ENCODE results near the gene KLHL6. TPM values are rescaled to one million over a fixed set of nuclear protein-coding genes. Genes with fewer than 3 reads are reported as not detected.
"Not testable (repeated sequence)": the region's sequence is repeated elsewhere in the genome, so short reads cannot be mapped to it uniquely, and the experiment has no call there.

KLHL6 gene
- total and polyA plus RNA-seq, 7 donors, result under 0.01 to 10.3 (median 1.1) TPM

- H3K9me3 ChIP-seq, result no peaks in the 10 kb centered on the region
- no peak overlapping the region for H3K27ac ChIP-seq
- no peak for DNase-seq
- intact Hi-C loops (cut with DNase I), result no loop called here
- 85 to 92% methylated on average over 6 of the region's 6 CpGs for WGBS, 2 donors
- TF ChIP-seq POLR2AphosphoS5 (IDR thresholded peaks at IDR 0.05) (no peak), CTCF (IDR thresholded peaks at IDR 0.05) (no peak), POLR2A (IDR thresholded peaks at IDR 0.05) (no peak), EP300 (IDR thresholded peaks at IDR 0.05) (no peak)
- H3K4me3 ChIP-seq, result no peak overlapping the region
- no peaks in the 10 kb centered on the region for H3K27me3 ChIP-seq
- H3K4me1 ChIP-seq, result no peaks in the 10 kb centered on the region
- no peaks in the 10 kb centered on the region for H3K36me3 ChIP-seq
These were observed 31.0 kb downstream of the KLHL6 start for GRCh38 chr3:183524476-183524875.

- H3K27ac ChIP-seq; intact Hi-C loops (cut with DNase I): not testable (repeated sequence)
- WGBS, 2 donors, result 30 to 69% methylated on average over 19 of the region's 19 CpGs
These were observed 34.6 kb downstream of the KLHL6 start for GRCh38 chr3:183520741-183521556.

GRCh38 chr3:183520295-183520694 is 35.2 kb downstream of the KLHL6 start:
- H3K9me3 ChIP-seq; H3K27me3 ChIP-seq; intact Hi-C loops (cut with DNase I); H3K4me3 ChIP-seq; H3K27ac ChIP-seq; H3K4me1 ChIP-seq; DNase-seq; H3K36me3 ChIP-seq: not testable (repeated sequence)
- 75 to 76% methylated on average over 8 of the region's 8 CpGs for WGBS, 2 donors

More at GRCh38 chr3:183520741-183521556, 34.6 kb downstream of the KLHL6 start:
- not testable (repeated sequence) for DNase-seq, H3K9me3 ChIP-seq, H3K4me1 ChIP-seq, H3K4me3 ChIP-seq, H3K27me3 ChIP-seq, H3K36me3 ChIP-seq

GRCh38 chr3:183519891-183520290 is 35.6 kb downstream of the KLHL6 start:
- Histone ChIP-seq H3K4me1 (no peaks in the 10 kb centered on the region), H3K27me3 (no peaks in the 10 kb centered on the region), H3K36me3 (no peaks in the 10 kb centered on the region), H3K9me3 (no peaks in the 10 kb centered on the region), H3K4me3 (no peak overlapping the region), H3K27ac (no peak overlapping the region)
- intact Hi-C loops (cut with DNase I), result no loop called here
- no peak for DNase-seq
- 94 to 98% methylated on average over 2 of the region's 2 CpGs for WGBS, 2 donors
- TF ChIP-seq POLR2A (IDR thresholded peaks at IDR 0.05) (no peak), EP300 (IDR thresholded peaks at IDR 0.05) (no peak), POLR2AphosphoS5 (IDR thresholded peaks at IDR 0.05) (no peak), CTCF (IDR thresholded peaks at IDR 0.05) (no peak)

GRCh38 chr3:183518491-183519251 is 36.8 kb downstream of the KLHL6 start:
- H3K4me1 ChIP-seq, result no peaks in the 10 kb centered on the region
- H3K4me3 ChIP-seq, result no peak overlapping the region
- TF ChIP-seq POLR2A (IDR thresholded peaks at IDR 0.05) (no peak), POLR2AphosphoS5 (IDR thresholded peaks at IDR 0.05) (no peak), CTCF (IDR thresholded peaks at IDR 0.05) (no peak), EP300 (IDR thresholded peaks at IDR 0.05) (no peak)
- 60 to 78% methylated on average over 10 of the region's 10 CpGs for WGBS, 2 donors
- H3K27ac ChIP-seq, result no peak overlapping the region
- intact Hi-C loops (cut with DNase I), result no loop called here
- H3K27me3 ChIP-seq, result no peaks in the 10 kb centered on the region
- no peaks in the 10 kb centered on the region for H3K36me3 ChIP-seq
- DNase-seq, result no peak
- no peaks in the 10 kb centered on the region for H3K9me3 ChIP-seq

Data from sigmoid colon (tissue), 7 donors.